GM18508 (cell line): ENCODE data around the gene FAM120AOS.

Experiments used
- ATAC-seq: cut with Tn5 transposase; IDR thresholded peaks from one replicate; pipeline ENCODE4 v1.9.1; 2021; ENCODE audit warnings: moderate number of reproducible peaks; ENCODE audit not compliant: insufficient read depth, unreplicated experiment

FAM120AOS gene

DNA sequence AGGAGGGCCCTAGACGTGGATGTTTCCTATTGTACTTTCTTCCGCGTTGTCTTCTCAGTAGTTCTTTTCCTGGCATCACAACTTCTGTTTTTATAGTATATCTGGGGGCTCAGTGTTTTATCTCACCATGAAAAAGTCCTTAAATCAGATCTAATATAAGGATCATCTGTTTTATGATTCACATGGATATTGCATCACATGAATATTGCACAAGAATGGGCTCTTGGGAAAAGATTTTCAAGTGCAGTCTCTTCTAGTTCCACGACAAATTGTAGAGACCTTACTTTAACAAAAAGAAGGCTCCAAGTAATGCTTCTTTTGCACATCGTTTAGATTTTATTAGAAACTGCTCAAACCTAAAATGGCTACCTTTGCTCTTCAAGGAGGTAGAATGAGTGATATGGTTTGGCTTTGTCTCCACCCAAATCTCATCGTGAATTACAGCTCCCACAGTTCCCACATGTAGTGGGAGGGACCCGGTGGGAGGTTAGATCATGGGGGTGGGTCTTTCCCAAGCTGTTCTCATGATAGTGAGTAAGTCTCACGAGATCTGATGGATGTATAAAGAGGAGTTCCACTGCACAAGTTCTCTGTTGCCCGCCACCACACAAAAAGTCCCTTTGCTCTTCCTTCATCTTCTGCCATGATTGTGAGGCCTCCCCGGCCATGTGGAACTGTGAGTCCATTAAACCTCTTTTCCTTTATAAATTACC is 55.6 kb downstream of the FAM120AOS start:
- ATAC-seq, result no peak
